CD4-positive, alpha-beta T cell treated with Interleukin-17A for 1 hour (primary cell): ENCODE data around the gene EML5.

ENCODE experiments used
- DNase-seq: peaks from one replicate; pipeline ENCODE4 v3.0.0-alpha.2; 2020

EML5 gene

GRCh38 chr14:88612981-88613380 lies 179.8 kb downstream of the EML5 start:
- DNase-seq, result no peak

DNA sequence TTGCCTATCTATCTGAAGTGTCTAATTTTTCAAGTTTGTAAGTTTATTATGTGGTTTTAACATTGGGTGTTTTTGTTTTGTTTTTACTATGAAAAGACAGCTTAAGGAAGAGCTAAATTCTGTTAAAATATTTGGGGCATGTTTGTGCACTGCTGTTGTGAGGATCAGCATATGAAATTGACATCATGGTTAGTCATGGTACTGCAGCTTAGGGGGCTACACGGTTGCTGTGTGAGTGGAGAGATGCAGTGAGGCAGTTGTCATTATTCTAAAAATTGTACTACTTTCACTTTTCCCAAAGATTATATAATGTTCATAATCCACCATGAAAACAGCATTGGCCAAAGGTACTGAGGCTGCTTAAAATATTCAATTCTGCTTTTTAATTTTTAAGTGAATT lies 180.9 kb downstream of the EML5 start:
- DNase-seq, result no peak

DNA sequence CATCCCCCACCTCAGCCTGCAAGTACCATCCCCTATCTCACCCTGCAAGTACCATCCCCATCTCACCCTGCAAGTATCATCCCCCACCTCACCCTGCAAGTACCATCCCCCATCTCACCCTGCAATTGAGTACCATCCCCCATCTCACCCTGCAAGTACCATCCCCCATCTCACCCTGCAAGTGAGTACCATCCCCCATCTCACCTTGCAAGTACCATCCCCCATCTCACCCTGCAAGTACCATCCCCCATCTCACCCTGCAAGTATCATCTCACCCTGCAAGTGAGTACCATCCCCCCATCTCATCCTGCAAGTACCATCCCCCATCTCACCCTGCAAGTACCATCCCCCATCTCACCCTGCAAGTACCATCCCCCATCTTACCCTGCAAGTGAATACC lies 184.9 kb downstream of the EML5 start:
- DNase-seq, result no peak

DNA sequence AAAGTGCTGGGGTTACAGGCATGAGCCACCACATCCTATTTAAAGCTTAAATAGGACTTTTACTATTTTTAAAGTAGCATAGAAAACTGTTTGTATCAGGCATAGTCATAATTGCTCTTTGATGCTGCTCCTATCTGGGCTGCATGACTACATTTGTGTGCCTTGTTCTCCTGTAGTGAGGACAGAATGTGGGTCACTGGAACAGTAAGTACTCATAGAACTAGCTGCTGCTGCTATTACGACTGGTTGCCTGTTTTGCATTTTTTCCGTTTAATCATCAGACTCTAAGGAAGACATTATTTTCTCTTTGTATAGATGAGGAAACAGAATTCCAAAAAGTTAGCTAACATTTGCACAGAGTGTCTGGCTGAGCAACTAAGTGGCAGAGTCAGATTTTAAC lies 187.2 kb downstream of the EML5 start:
- no peak for DNase-seq

DNA sequence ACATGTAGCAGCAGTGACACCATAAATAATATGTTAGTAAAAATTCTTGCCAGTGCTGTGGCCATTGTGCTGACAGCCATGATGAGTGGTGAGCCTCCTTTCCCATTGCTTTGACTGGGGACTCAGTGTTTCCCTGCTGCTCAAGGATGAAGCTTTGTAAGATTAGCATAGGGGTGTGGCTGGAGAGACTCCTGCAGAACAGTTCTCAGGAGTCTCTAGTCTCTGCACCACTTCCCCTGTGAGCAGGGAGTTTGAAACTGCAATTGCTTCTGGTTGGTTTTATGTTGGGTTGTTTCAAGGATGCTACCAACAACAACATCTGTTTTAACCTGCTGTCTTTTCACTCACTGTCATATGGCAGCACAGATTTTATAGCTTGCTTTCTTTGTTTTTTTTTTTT lies 188.5 kb downstream of the EML5 start:
- DNase-seq, result no peak

- DNase-seq, result no peak
Measured at GRCh38 chr14:88599761-88600439, 192.9 kb downstream of the EML5 start.

DNA sequence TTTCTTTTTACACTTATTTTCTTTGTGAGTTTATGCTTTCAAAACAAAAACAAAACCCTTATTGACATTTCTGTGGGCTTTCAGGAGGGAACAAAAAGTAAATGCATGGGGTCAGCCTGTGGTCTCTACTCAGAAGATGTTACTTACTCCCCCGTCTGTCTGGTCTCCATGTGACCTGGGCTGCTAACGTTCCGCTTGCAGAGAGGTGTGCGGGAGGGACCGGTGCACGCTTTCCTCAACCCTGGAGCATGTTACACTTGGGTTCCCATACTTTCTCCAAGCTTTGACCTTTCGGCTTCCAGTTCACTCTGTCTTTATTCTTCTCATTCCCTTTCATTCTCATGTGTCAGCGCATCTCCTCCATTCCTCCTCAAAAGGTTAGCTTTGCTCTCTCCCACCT lies 193.4 kb downstream of the EML5 start:
- DNase-seq, result no peak

- DNase-seq, result no peak
Measured at GRCh38 chr14:88598097-88598675, 194.6 kb downstream of the EML5 start.

DNA sequence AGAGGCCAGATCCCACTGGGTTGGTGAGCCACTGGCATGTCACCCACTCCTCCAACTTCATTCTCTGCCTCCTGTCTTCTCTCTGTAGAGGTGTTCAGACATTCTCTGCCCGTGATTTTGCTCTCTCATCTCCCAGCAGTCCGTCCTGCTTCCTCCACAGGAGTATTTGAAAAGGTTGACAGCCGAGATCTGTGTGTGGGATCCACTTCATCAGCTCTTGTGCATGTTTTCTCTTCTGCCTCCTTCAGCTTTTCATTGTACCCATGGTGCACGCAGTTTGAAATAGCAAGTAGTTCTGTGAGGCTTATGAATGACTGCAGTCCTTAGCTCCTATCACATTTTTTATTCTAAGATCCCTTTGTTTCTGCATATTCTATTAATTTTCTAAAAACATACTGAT lies 195.2 kb downstream of the EML5 start:
- DNase-seq, result no peak

DNA sequence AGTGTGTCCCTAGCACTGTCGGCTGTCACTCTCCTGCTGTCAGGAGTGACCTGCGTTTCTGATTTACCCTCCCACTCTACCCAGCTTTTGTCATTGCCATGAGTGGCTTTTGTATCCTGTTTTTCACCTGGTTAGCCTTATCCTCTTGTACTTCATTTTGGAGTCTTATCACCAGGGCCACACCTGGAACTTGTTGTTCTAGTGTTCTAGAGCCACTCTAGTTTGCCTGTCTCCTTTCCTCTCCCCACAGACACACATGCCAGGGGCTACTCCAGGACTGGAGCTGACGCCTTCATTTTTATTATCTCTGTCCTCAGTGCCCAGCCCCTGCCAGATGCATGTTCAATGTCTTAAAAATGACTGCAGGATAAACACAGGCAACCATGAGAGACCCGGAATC lies 195.7 kb downstream of the EML5 start:
- DNase-seq, result no peak

DNA sequence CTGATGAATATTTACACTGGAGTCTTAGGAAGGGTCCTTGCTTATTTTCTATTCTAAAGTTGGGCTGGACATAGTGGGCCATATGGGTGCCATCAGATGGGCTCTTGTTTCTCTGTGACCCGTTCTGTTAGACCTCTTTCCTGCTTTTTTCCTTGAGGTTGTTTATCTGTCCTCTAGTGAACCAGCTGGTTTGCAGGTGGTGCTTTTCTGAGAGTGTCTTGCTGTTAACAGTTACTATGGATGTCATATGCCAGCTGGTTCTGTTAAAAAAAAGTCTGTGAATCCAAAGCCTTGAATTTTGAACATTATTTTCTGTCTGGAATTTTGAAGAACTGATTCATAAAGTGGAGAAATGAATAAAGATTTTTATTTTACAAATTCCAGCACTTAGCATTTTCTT lies 200.7 kb downstream of the EML5 start:
- DNase-seq, result no peak

- no peak for DNase-seq
Measured at GRCh38 chr14:88590173-88590572, 202.6 kb downstream of the EML5 start.

GRCh38 chr14:88588081-88588480 lies 204.7 kb downstream of the EML5 start:
- DNase-seq, result no peak

GRCh38 chr14:88584451-88584850 lies 208.3 kb downstream of the EML5 start:
- no peak for DNase-seq

GRCh38 chr14:88576222-88576621 lies 216.5 kb downstream of the EML5 start:
- DNase-seq, result no peak

DNA sequence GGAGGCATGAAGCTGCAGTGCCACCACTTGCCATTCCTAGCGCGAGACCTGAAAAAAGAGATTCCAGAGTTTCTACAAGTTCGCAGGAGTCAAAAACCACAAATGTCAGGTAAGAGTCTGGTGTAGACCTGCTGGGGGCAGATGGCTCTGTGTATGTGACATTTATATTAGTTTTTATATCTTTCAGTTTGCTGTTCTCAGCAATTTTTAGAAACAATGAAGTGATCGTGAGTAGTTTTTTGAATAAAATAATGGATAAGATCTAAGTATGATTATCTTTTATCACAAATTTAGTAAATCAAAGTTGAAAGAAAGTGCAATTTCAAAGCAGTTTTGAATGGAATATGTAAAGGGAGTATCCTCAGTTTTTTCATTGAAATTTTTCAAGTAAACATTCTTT lies 220.6 kb downstream of the EML5 start:
- no peak for DNase-seq

DNA sequence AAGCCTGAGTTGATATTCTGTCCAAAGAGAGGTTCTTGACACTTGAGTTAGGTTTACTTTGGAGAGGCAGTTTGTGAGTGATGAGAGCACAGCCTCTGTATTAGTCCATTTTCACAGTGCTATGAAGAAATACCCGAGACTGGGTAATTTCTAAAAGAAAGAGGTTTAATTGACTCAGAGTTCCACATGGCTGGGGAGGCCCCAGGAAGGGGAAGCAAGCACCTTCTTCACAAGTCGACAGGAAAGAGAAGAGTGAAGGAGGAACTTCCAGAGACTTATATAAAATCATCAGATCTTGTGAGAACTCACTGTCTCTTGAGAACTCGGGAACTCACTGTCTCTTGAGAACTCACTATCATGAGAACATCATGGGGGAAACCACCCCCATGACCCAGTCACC lies 224.6 kb downstream of the EML5 start:
- no peak for DNase-seq

DNA sequence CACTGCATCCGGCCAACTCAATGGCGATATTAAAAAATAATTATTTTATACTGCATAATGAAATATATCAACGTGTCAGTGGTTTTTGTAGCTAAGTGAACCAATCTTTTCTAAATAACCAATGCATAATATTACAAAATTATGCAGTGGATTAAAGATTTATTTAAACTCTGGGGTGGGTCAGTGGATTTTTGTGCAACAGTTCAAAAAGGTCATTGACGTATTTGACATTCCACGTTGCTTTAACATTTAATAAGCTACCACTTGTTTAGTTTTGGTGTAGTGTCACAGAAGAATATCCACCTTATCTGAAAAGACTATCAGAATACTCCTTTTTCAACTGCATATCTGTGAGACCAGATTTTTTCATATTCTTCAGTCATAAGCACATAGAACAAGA lies 227.3 kb downstream of the EML5 start:
- no peak for DNase-seq

DNA sequence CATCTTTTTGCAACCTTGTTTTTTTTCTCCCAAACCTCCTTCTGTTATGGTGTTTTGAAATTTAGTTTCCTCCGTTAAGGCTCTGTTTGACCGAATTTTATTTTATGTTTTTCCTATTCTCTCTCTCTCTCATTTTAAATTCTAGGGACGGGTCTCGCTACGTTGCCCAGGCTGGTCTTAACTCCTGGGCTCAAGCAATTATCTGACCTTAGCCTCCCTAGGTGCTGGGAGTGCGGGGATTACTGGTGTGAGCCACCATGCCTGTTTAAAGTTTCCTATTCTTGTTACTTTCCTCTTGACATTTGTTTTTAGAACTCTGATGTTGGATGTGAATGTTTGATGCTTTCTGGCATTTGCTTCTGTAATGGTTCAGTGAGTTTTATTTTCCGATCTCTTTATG lies 228.9 kb downstream of the EML5 start:
- no peak for DNase-seq

DNA sequence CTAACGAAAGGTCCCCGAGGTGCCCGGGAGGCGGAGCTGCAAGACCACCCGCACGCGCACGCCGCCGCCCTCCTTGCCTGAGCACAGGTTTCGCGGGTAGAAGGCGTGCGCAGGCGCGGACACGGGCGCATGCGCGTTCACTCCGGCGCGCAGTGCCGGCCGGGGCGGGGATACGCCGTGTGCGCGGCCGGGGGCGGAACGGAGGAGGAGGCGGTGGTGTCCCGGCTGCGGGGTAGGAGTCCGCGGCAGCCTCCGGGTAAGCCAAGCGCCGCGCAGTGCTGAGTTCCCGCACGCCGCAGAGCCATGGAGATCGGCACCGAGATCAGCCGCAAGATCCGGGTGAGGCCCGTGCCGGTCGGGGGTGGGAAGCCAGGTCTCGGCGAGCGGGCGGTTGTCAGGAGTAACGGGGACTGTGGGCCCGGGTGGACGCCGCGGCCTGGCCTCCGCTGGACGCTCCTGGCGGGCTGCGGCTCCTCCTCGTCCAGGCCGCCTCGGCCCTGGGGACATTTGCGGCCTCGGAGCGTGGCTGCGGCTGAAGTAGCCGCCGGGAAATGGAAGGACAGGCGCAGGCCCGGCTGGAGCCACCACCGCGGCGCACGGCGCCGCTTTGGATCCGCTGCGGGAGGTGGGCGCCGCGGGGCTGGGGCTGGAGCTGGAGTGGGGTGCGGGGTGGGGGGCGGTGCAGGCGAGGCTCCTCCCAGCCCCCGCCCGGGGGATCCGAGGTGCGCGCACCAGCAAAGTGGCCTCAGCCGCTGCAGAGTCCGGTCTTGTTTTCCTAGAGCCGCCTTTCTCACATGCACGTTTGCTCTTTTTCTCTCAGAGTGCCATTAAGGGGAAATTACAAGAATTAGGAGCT lies 229.7 kb downstream of the EML5 start, which contains the start of gene ZC3H14:
TSS of gene ZC3H14 (plus strand) at position 207 of the 856 bp plus-strand sequence. CDS start at position 304, 97 bp downstream.
- DNase-seq, result peak; percentile 90

DNA sequence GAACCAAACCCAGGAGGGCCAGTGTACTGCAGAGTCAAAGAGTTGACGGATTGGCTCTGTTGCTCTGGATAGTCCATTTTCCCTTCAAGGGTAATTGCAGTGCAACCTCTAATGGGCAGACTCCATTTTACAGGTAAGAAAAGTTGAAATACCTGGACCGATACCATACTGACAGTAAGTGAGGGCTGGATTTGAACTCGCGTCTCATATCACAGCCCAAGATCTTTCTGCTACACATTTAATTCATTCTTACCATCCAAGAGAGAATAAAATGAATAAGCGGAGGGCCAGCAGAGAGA lies 230.3 kb downstream of the EML5 start:
- no peak for DNase-seq
